Mucosa of descending colon (tissue), 3 donors: ENCODE measurements around the gene ACBD4. TPM values are rescaled to one million over a fixed set of nuclear protein-coding genes. Genes with fewer than 3 reads are reported as not detected.

Experiments used
- ATAC-seq: fragments of 200-7000 bp; cut with Tn5 transposase; one replicate; pipeline ENCODE4 v1.9.1; 2020; ENCODE audit warnings: mild to moderate bottlenecking, moderate library complexity
- DNase-seq, 3 donors: peaks; one replicate each; pipeline ENCODE4 v3.0.0-alpha.2; 2020
- H3K36me3 ChIP-seq: fragments of 200-600 bp; one replicate; pipeline ENCODE4 v1.8.0; 2021; ENCODE audit warnings: low read depth, mild to moderate bottlenecking
- H3K4me1 ChIP-seq: fragments of 200-600 bp; one replicate; pipeline ENCODE4 v1.8.0; 2021; ENCODE audit warnings: low read depth, mild to moderate bottlenecking
- H3K4me3 ChIP-seq: fragments of 200-600 bp; one replicate; pipeline ENCODE4 v1.8.0; 2021; ENCODE audit warnings: mild to moderate bottlenecking
- H3K9me3 ChIP-seq: fragments of 200-600 bp; one replicate; pipeline ENCODE4 v1.8.0; 2021; ENCODE audit warnings: mild to moderate bottlenecking
- CTCF ChIP-seq: fragments of 200-600 bp; IDR thresholded peaks from one replicate; pipeline ENCODE4 v1.8.0; 2022; ENCODE audit warnings: antibody characterized with exemption, mild to moderate bottlenecking
- intact Hi-C, 2 donors: fragments of 100-400 bp; cut with DNase I in 1 of 2; cut with micrococcal nuclease in 1 of 2; formaldehyde crosslinking; loops; one replicate each; pipeline versions ENCODE4 v1.11.0 to v1.11.1; 2022; cut with DNase I, micrococcal nuclease
- total RNA-seq, 3 donors: library from RNA; stranded (reverse); fragmentation: NEBNext Ultra II Directional in 2 of 3; extraction: Animal tissue kit (Norgen Biotek cat#: 25700) in 2 of 3; gene quantifications; one replicate each; pipeline versions ENCODE4 v1.2.1 to v1.2.4, GENCODE V29; 2021 to 2023
- donor health status: DM: no; HTN: no; CAD: no; lungs with moderate emphysema.
- donor health status: DM: no; HTN: no; CAD: no.
- donor health status: DM: no; HTN: yes; CAD: no.

Gene ACBD4
- total RNA-seq, 3 donors from 2014 or later = 18.1 to 28.7 (median 26.3) TPM

GRCh38 chr17:45160447-45161287, 25.2 kb downstream of the ACBD4 start:
- no peaks in the 10 kb centered on the region for H3K9me3 ChIP-seq
- peak overlapping the region; percentile 98 for H3K4me3 ChIP-seq
- no peak for TF ChIP-seq CTCF
- DNase-seq (peak; percentile 79 to 84 (median 83)), ATAC-seq (peak; percentile 57)
- H3K4me1 ChIP-seq = peaks cover 35% of the 10 kb centered on the region
- intact Hi-C loops = no loop called here
- peaks cover 3% of the 10 kb centered on the region for H3K36me3 ChIP-seq

DNA sequence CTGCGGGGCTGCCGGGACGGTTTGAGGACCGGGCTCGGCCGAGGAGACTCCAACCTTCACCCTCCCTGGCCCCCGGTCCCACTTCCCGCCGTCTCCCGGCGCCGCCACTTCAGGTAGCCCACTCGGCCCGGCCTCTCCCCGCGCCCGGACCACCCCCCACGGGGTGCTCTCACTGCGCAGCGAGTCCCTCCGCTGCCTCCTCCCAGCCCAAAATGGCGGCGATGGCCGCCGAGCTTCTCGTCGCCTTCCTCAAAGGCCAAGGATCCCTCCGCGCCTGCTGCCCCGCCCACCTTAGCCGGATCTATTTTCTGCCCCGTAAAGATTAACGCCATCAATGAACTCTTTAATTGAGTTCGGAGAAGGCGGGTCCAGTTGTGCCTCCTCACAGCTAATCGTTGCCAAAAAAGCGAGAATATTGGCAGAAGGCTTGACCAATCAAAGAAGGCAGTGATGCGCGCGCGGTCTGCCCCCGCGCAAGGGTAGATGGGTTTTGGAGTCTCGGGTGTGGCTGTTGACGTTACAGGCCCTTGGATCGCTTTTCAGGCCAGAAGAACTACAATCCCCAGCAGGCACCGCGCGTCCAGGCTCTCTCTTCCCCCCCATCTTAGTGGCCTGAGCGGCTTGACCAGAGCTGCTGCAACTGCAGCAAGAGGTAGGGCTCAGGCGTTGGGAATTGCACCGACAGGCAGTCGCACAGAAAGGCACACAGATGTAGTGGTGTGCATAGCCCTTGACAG, 26.0 kb downstream of the ACBD4 start, which contains the start of gene HEXIM2:
Gene HEXIM2 (plus strand): TSS at position 588 of the 737 bp plus-strand sequence. CDS start 919 bp downstream, outside the sequence.
- Histone ChIP-seq H3K4me3 (peak within 1 kb of the TSS; percentile 98), H3K9me3 (no peaks in the 10 kb centered on the region), H3K36me3 (peaks cover 3% of the 10 kb centered on the region), H3K4me1 (peaks cover 35% of the 10 kb centered on the region)
- TF ChIP-seq CTCF = no peak
- intact Hi-C loops = no loop called here
- ATAC-seq = peak; percentile 96
- DNase-seq = peak; percentile 98 to 99 (median 98)

- Histone ChIP-seq H3K36me3 (peaks cover 3% of the 10 kb centered on the region), H3K9me3 (no peaks in the 10 kb centered on the region), H3K4me1 (peaks cover 35% of the 10 kb centered on the region), H3K4me3 (no peak overlapping the region)
- intact Hi-C loops = no loop called here
- TF ChIP-seq CTCF = no peak
- DNase-seq (peak in 2 of 3 donors; percentile 45 to 54), ATAC-seq (no peak)
Measured at GRCh38 chr17:45162025-45162687, 26.7 kb downstream of the ACBD4 start.

- DNase-seq (peak in 1 of 3 donors; percentile 17), ATAC-seq (no peak)
- Histone ChIP-seq H3K9me3 (no peaks in the 10 kb centered on the region), H3K4me3 (no peak overlapping the region), H3K4me1 (peaks cover 12% of the 10 kb centered on the region), H3K36me3 (peaks cover 3% of the 10 kb centered on the region)
- TF ChIP-seq CTCF = no peak
- intact Hi-C loops = no loop called here
Measured at GRCh38 chr17:45164734-45165269, 29.3 kb downstream of the ACBD4 start.
